Mesenchymal stem cell (in vitro differentiated cells and primary cell): ENCODE results near the gene CYB561A3.

Experiments used
- DNase-seq: peaks from one replicate; pipeline ENCODE4 v3.0.0-alpha.2; 2013
- H2AFZ ChIP-seq: one replicate; pipeline ENCODE4 v1.6.1; 2013; ENCODE audit warnings: low read depth, mild to moderate bottlenecking, control low read depth, inconsistent platforms, low read length, moderate library complexity
- H2AK5ac ChIP-seq: 2 replicates; pipeline ENCODE4 v1.6.1; 2013; ENCODE audit warnings: low read length, moderate library complexity, mild to moderate bottlenecking, inconsistent platforms; ENCODE audit not compliant: severe bottlenecking
- H2BK120ac ChIP-seq: one replicate; pipeline ENCODE4 v1.6.1; 2013; ENCODE audit warnings: low read depth, mild to moderate bottlenecking, inconsistent platforms, low read length, moderate library complexity
- H2BK12ac ChIP-seq, 2 experiments: one replicate each; pipeline ENCODE4 v1.6.1; 2013; ENCODE audit warnings: inconsistent platforms in 2 of 2, low read length in 2 of 2, mild to moderate bottlenecking in 2 of 2, moderate library complexity in 2 of 2, control low read depth in 1 of 2
- H2BK15ac ChIP-seq: one replicate; pipeline ENCODE4 v1.6.1; 2013; ENCODE audit warnings: mild to moderate bottlenecking, low read depth, inconsistent platforms; ENCODE audit not compliant: poor library complexity, severe bottlenecking
- H2BK5ac ChIP-seq: 2 replicates; pipeline ENCODE4 v1.6.1; 2013; ENCODE audit warnings: low read depth, mild to moderate bottlenecking, low read length, control low read depth, inconsistent platforms; ENCODE audit not compliant: poor library complexity, severe bottlenecking
- H3K14ac ChIP-seq, 2 experiments: one replicate each; pipeline ENCODE4 v1.6.1; 2013; ENCODE audit warnings: inconsistent platforms in 2 of 2, low read length in 2 of 2, control low read depth in 1 of 2, mild to moderate bottlenecking in 1 of 2, moderate library complexity in 1 of 2
- H3K18ac ChIP-seq, 2 experiments: one replicate each; pipeline ENCODE4 v1.6.1; 2013; ENCODE audit warnings: inconsistent platforms in 2 of 2, low read length in 2 of 2, control low read depth in 1 of 2, low read depth in 1 of 2, mild to moderate bottlenecking in 1 of 2
- H3K23ac ChIP-seq, 2 experiments: one replicate each; pipeline ENCODE4 v1.6.1; 2013; ENCODE audit warnings: inconsistent platforms in 2 of 2, low read length in 2 of 2, mild to moderate bottlenecking in 2 of 2, moderate library complexity in 2 of 2, control low read depth in 1 of 2
- H3K27ac ChIP-seq: 2 replicates; pipeline ENCODE4 v1.5.1; 2013; ENCODE audit warnings: mild to moderate bottlenecking, moderate library complexity, low read length, control low read depth, inconsistent platforms; ENCODE audit not compliant: poor library complexity, severe bottlenecking
- H3K27me3 ChIP-seq, 2 experiments: 2 replicates each; pipeline versions ENCODE4 v1.6.1 to v1.7.0; 2013; ENCODE audit warnings: low read length in 2 of 2, mild to moderate bottlenecking in 2 of 2, moderate library complexity in 2 of 2, control low read depth in 1 of 2, inconsistent platforms in 1 of 2; ENCODE audit not compliant: control insufficient read depth in 1 of 2, insufficient read depth in 1 of 2
- H3K36me3 ChIP-seq, 2 experiments: 2 replicates each; pipeline versions ENCODE4 v1.6.1 to v1.7.0; 2013; ENCODE audit warnings: low read length in 2 of 2, control low read depth in 1 of 2, inconsistent platforms in 1 of 2, low read depth in 1 of 2, mild to moderate bottlenecking in 1 of 2; ENCODE audit not compliant: insufficient read depth in 2 of 2, control insufficient read depth in 1 of 2
- H3K4ac ChIP-seq, 2 experiments: one replicate each; pipeline ENCODE4 v1.6.1; 2013; ENCODE audit warnings: inconsistent platforms in 2 of 2, low read length in 2 of 2, mild to moderate bottlenecking in 2 of 2, moderate library complexity in 2 of 2, control low read depth in 1 of 2, low read depth in 1 of 2
- H3K4me1 ChIP-seq: 2 replicates; pipeline ENCODE4 v1.6.1; 2013; ENCODE audit warnings: low read depth, low read length, control low read depth; ENCODE audit not compliant: control insufficient read depth, insufficient read depth
- H3K4me2 ChIP-seq: 2 replicates; pipeline ENCODE4 v1.6.1; 2013; ENCODE audit warnings: low read length, mild to moderate bottlenecking, inconsistent platforms; ENCODE audit not compliant: poor library complexity, severe bottlenecking
- H3K4me3 ChIP-seq, 2 experiments: 2 replicates each; pipeline versions ENCODE4 v1.5.1 to v1.7.0; 2013; ENCODE audit warnings: low read length in 2 of 2, mild to moderate bottlenecking in 2 of 2, control low read depth in 1 of 2, low read depth in 1 of 2; ENCODE audit not compliant: insufficient read depth in 1 of 2
- H3K79me1 ChIP-seq: replicated peaks from 2 replicates; pipeline ENCODE4 v1.6.1; 2013; ENCODE audit warnings: mild to moderate bottlenecking, control low read depth, low read length, inconsistent platforms; ENCODE audit not compliant: poor library complexity, severe bottlenecking
- H3K9ac ChIP-seq: 2 replicates; pipeline ENCODE4 v1.7.0; 2013; ENCODE audit warnings: mild to moderate bottlenecking, low read length, moderate library complexity
- H3K9me3 ChIP-seq: 2 replicates; pipeline ENCODE4 v1.7.0; 2013; ENCODE audit warnings: mild to moderate bottlenecking, low read length; ENCODE audit not compliant: control insufficient read depth
- H4K8ac ChIP-seq: one replicate; pipeline ENCODE4 v1.6.1; 2013; ENCODE audit warnings: inconsistent platforms, mild to moderate bottlenecking, low read length, moderate library complexity
- H4K91ac ChIP-seq: one replicate; pipeline ENCODE4 v1.6.1; 2013; ENCODE audit warnings: mild to moderate bottlenecking, low read length, inconsistent platforms
- WGBS: methylation state at CpG from one replicate; pipeline ENCODE4 v1.1.7; 2013; ENCODE audit warnings: mixed read lengths; 5-methylcytosine and 5-hydroxymethylcytosine counted together

Gene CYB561A3

DNA sequence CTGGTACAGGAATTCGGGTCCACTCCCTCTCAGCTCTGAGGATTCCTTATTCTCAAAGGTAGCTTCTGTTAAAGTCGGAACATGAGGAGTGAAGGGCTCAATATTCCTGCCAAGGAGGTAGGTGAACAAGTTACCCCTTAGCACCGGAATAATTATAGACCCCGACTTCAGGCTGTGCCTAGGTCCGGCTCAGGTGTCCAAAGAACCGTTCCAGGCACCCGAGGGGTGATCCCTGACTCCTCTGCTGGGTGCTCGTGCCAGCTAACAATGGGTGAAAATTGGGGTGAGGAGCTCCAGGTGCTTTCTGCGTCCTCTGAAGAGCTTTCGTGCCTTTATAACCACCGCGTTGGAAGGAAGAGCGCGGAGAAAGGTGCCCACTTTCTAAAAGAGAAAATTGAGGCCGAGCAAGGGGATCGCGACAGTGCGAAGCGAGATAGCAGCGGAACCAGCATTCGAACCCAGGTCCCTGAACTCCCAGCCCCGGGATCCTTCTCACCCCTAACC is 393 bp downstream of the CYB561A3 start:
- H3K23ac ChIP-seq = peak overlapping the region in 1 of 2 experiments; percentile 77
- peaks cover 12 to 46% of the 10 kb centered on the region in 2 experiments for H3K36me3 ChIP-seq
- H3K27ac ChIP-seq = peak overlapping the region; percentile 99
- no peak overlapping the region for H4K8ac ChIP-seq
- no peaks in the 10 kb centered on the region for H3K27me3 ChIP-seq
- DNase-seq = no peak
- H2BK15ac ChIP-seq = no peak overlapping the region
- 4% methylated on average over 22 of the region's 22 CpGs for WGBS
- H3K14ac ChIP-seq = no peak overlapping the region
- H4K91ac ChIP-seq = no peak overlapping the region
- no peak overlapping the region for H2BK5ac ChIP-seq
- no peak overlapping the region for H3K18ac ChIP-seq
- H3K4ac ChIP-seq = peak overlapping the region in 1 of 2 experiments; percentile 60
- peak overlapping the region; percentile 97 for H3K9ac ChIP-seq
- no peak overlapping the region for H2BK12ac ChIP-seq
- no peaks in the 10 kb centered on the region for H3K9me3 ChIP-seq
- peaks cover 34% of the 10 kb centered on the region for H3K79me1 ChIP-seq
- peak overlapping the region; percentile 85 for H3K4me2 ChIP-seq
- H2AK5ac ChIP-seq = no peak overlapping the region
- peak overlapping the region; percentile 78 to 93 for H3K4me3 ChIP-seq
- no peaks in the 10 kb centered on the region for H3K4me1 ChIP-seq
- H2AFZ ChIP-seq = peak overlapping the region; percentile 36
- H2BK120ac ChIP-seq = no peak overlapping the region

DNA sequence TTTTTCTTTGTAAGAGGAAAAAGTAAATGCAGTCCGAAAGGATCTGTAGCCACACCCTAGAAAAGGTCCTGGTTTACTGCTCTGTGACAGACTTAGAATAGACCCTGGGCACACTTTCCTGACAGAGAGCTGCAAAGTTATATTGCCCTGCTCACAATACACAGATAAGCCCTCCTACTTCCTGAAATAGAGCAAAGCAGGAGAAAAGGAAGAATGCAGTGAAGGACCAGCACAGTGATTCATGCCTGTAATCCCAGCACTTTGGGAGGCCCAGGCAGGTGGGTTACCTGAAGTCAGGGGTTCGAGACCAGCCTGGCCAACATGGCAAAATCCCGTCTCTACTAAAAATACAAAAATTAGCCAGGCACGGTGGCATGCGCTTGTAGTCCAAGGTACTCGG is 2.2 kb downstream of the CYB561A3 start:
- H3K27me3 ChIP-seq = no peaks in the 10 kb centered on the region
- H2BK15ac ChIP-seq = no peak overlapping the region
- H3K4me3 ChIP-seq = no peak overlapping the region
- peaks cover 34% of the 10 kb centered on the region for H3K79me1 ChIP-seq
- H2AFZ ChIP-seq = no peak overlapping the region
- H4K8ac ChIP-seq = no peak overlapping the region
- no peak for DNase-seq
- H3K27ac ChIP-seq = no peak overlapping the region
- 87% methylated on average over 6 of the region's 6 CpGs for WGBS
- no peak overlapping the region for H4K91ac ChIP-seq
- H3K4me2 ChIP-seq = no peak overlapping the region
- H3K23ac ChIP-seq = no peak overlapping the region
- H2BK5ac ChIP-seq = no peak overlapping the region
- peaks cover 9 to 41% of the 10 kb centered on the region in 2 experiments for H3K36me3 ChIP-seq
- H3K18ac ChIP-seq = no peak overlapping the region
- H3K4ac ChIP-seq = no peak overlapping the region
- H3K9me3 ChIP-seq = no peaks in the 10 kb centered on the region
- H3K4me1 ChIP-seq = no peaks in the 10 kb centered on the region
- no peak overlapping the region for H2BK120ac ChIP-seq
- H3K9ac ChIP-seq = peak overlapping the region; percentile 26
- H3K14ac ChIP-seq = no peak overlapping the region
- no peak overlapping the region for H2AK5ac ChIP-seq
- no peak overlapping the region for H2BK12ac ChIP-seq

DNA sequence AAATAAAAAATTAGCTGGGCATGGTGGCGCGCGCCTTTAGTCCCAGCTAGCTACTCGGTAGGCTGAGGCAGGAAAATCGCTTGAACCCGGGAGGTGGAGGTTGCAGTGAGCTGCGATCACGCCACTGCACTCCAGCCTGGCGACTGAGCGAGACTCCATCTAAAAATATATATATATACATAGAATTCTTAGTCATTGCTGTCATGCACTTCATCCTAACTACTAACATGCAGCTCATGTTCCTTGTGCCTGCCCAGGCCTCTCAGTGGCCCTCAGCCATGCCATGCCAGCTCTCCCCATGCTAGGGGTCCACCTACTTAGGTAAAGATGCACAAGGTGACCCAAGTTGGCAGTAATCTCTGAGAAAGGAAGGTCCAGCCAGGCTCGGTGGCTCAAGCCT is 3.1 kb downstream of the CYB561A3 start:
- H3K36me3 ChIP-seq = peaks cover 9 to 41% of the 10 kb centered on the region in 2 experiments
- H3K14ac ChIP-seq = no peak overlapping the region
- H2BK12ac ChIP-seq = no peak overlapping the region
- H4K91ac ChIP-seq = no peak overlapping the region
- H3K4me3 ChIP-seq = no peak overlapping the region
- H3K9ac ChIP-seq = no peak overlapping the region
- no peak overlapping the region for H2BK120ac ChIP-seq
- no peak overlapping the region for H3K4me2 ChIP-seq
- H3K79me1 ChIP-seq = peaks cover 29% of the 10 kb centered on the region
- no peak overlapping the region for H4K8ac ChIP-seq
- H2AK5ac ChIP-seq = no peak overlapping the region
- H3K9me3 ChIP-seq = no peaks in the 10 kb centered on the region
- H3K27me3 ChIP-seq = no peaks in the 10 kb centered on the region
- no peak overlapping the region for H3K18ac ChIP-seq
- no peak overlapping the region for H3K23ac ChIP-seq
- no peak overlapping the region for H2BK15ac ChIP-seq
- no peak for DNase-seq
- no peak overlapping the region for H3K27ac ChIP-seq
- H2AFZ ChIP-seq = no peak overlapping the region
- no peak overlapping the region for H2BK5ac ChIP-seq
- WGBS = 98% methylated on average over 7 of the region's 11 CpGs
- no peaks in the 10 kb centered on the region for H3K4me1 ChIP-seq
- no peak overlapping the region for H3K4ac ChIP-seq

DNA sequence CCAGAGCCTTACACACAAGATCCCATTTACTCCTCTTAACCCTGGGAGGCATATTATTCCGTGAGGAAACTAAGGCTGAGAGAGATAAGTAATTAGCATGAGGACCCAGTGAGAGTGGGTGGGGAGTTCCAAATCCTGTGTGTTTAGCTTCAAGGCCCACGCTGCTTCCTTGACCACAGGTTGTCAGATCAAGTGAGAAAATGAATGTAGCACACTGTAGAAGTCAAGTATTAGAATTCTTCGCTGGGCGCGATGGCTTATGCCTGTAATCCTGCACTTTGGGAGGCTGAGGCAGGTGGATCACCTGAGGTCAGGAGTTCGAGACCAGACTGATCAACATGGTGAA is 3.8 kb downstream of the CYB561A3 start:
- Histone ChIP-seq H3K23ac (no peak overlapping the region), H2BK5ac (no peak overlapping the region), H2AK5ac (no peak overlapping the region), H3K27me3 (no peaks in the 10 kb centered on the region), H4K8ac (no peak overlapping the region), H2BK120ac (no peak overlapping the region), H3K9ac (no peak overlapping the region), H4K91ac (no peak overlapping the region), H3K36me3 (peaks cover 16 to 45% of the 10 kb centered on the region in 2 experiments), H2AFZ (no peak overlapping the region), H2BK15ac (no peak overlapping the region), H2BK12ac (no peak overlapping the region), H3K9me3 (no peaks in the 10 kb centered on the region), H3K4me2 (no peak overlapping the region), H3K79me1 (peaks cover 29% of the 10 kb centered on the region), H3K4me1 (no peaks in the 10 kb centered on the region), H3K4me3 (no peak overlapping the region), H3K18ac (no peak overlapping the region), H3K4ac (no peak overlapping the region), H3K14ac (no peak overlapping the region), H3K27ac (no peak overlapping the region)
- no peak for DNase-seq
- 98% methylated on average over 6 of the region's 6 CpGs for WGBS
